ENCODE data around the gene NEURL4. TPM values are rescaled to one million over a fixed set of nuclear protein-coding genes. Genes with fewer than 3 reads are reported as not detected.

Gene NEURL4
- total and polyA plus RNA-seq, 2 donors (not counting 1 experiment from before 2014, with no cell fraction given): 6.0 to 20.1 TPM

GRCh38 chr17:7283471-7284216 lies 45.5 kb downstream of the NEURL4 start:
- no peak overlapping the region for H3K27ac ChIP-seq (ENCODE audit: insufficient read depth, low read length)
- H2AFZ ChIP-seq (ENCODE audit: low read length): no peak overlapping the region
- no peaks in the 10 kb centered on the region for H3K79me2 ChIP-seq (ENCODE audit: control insufficient read depth, insufficient read depth, low read length)
- peaks cover 34% of the 10 kb centered on the region for H3K27me3 ChIP-seq (ENCODE audit: control insufficient read depth, insufficient read depth, low read length)
- H4K20me1 ChIP-seq (ENCODE audit: control insufficient read depth, extremely low read depth, insufficient read depth, low read length): no peaks in the 10 kb centered on the region
- no peak overlapping the region for H3K4me3 ChIP-seq (replicated peaks in 1 of 4; ENCODE audit: control extremely low read depth in 1 of 4, insufficient read depth in 1 of 4, low read depth in 3 of 4, low read length in 4 of 4)
- H3K9me3 ChIP-seq (ENCODE audit: control insufficient read depth, insufficient read depth, low read depth, low read length): no peaks in the 10 kb centered on the region
- no peak overlapping the region for H3K9ac ChIP-seq (ENCODE audit: insufficient read depth, low read length)
- peaks cover 8% of the 10 kb centered on the region for H3K4me1 ChIP-seq (ENCODE audit: control insufficient read depth, extremely low read depth, insufficient read depth, low read length)
- no peaks in the 10 kb centered on the region for H3K36me3 ChIP-seq (ENCODE audit: control insufficient read depth, insufficient read depth, low read length)
- no peak overlapping the region for H3K4me2 ChIP-seq (ENCODE audit: extremely low read depth, insufficient read depth, low read length)
- no peak for TF ChIP-seq CTCF (conservative IDR thresholded peaks at IDR 0.05 in 1 of 2, IDR thresholded peaks at IDR 0.05 in 1 of 2; ENCODE audit: low read depth in 1 of 2, low read length in 2 of 2)
- TF ChIP-seq EZH2 (IDR thresholded peaks at IDR 0.05; ENCODE audit: low read length, missing control alignments): no peak
- DNase-seq (ENCODE audit: low read depth in 2 of 2): no peak

- Histone ChIP-seq H3K4me3 (replicated peaks in 1 of 4; ENCODE audit: control extremely low read depth in 1 of 4, insufficient read depth in 1 of 4, low read depth in 3 of 4, low read length in 4 of 4) (no peak overlapping the region), H3K4me1 (ENCODE audit: control insufficient read depth, extremely low read depth, insufficient read depth, low read length) (peaks cover 8% of the 10 kb centered on the region), H2AFZ (ENCODE audit: low read length) (no peak overlapping the region), H3K27me3 (ENCODE audit: control insufficient read depth, insufficient read depth, low read length) (peaks cover 34% of the 10 kb centered on the region), H4K20me1 (ENCODE audit: control insufficient read depth, extremely low read depth, insufficient read depth, low read length) (no peaks in the 10 kb centered on the region), H3K27ac (ENCODE audit: insufficient read depth, low read length) (no peak overlapping the region), H3K36me3 (ENCODE audit: control insufficient read depth, insufficient read depth, low read length) (no peaks in the 10 kb centered on the region), H3K9me3 (ENCODE audit: control insufficient read depth, insufficient read depth, low read depth, low read length) (no peaks in the 10 kb centered on the region), H3K9ac (ENCODE audit: insufficient read depth, low read length) (no peak overlapping the region), H3K79me2 (ENCODE audit: control insufficient read depth, insufficient read depth, low read length) (no peaks in the 10 kb centered on the region), H3K4me2 (ENCODE audit: extremely low read depth, insufficient read depth, low read length) (no peak overlapping the region)
- TF ChIP-seq EZH2 (IDR thresholded peaks at IDR 0.05; ENCODE audit: low read length, missing control alignments): no peak
- no peak for TF ChIP-seq CTCF (conservative IDR thresholded peaks at IDR 0.05 in 1 of 2, IDR thresholded peaks at IDR 0.05 in 1 of 2; ENCODE audit: low read depth in 1 of 2, low read length in 2 of 2)
- DNase-seq (ENCODE audit: low read depth in 2 of 2): peak in 1 of 2 donors; percentile 22
These were observed 46.3 kb downstream of the NEURL4 start for GRCh38 chr17:7282752-7283321.

- H3K79me2 ChIP-seq (ENCODE audit: control insufficient read depth, insufficient read depth, low read length): no peaks in the 10 kb centered on the region
- H3K4me2 ChIP-seq (ENCODE audit: extremely low read depth, insufficient read depth, low read length): no peak overlapping the region
- no peaks in the 10 kb centered on the region for H4K20me1 ChIP-seq (ENCODE audit: control insufficient read depth, extremely low read depth, insufficient read depth, low read length)
- H3K36me3 ChIP-seq (ENCODE audit: control insufficient read depth, insufficient read depth, low read length): no peaks in the 10 kb centered on the region
- H3K9me3 ChIP-seq (ENCODE audit: control insufficient read depth, insufficient read depth, low read depth, low read length): no peaks in the 10 kb centered on the region
- H3K27me3 ChIP-seq (ENCODE audit: control insufficient read depth, insufficient read depth, low read length): peaks cover 34% of the 10 kb centered on the region
- no peak overlapping the region for H2AFZ ChIP-seq (ENCODE audit: low read length)
- H3K9ac ChIP-seq (ENCODE audit: insufficient read depth, low read length): no peak overlapping the region
- peak; percentile 74 for TF ChIP-seq EZH2 (IDR thresholded peaks at IDR 0.05; ENCODE audit: low read length, missing control alignments)
- no peak for TF ChIP-seq CTCF (conservative IDR thresholded peaks at IDR 0.05 in 1 of 2, IDR thresholded peaks at IDR 0.05 in 1 of 2; ENCODE audit: low read depth in 1 of 2, low read length in 2 of 2)
- peak overlapping the region; percentile 17 to 53 (median 34) for H3K4me3 ChIP-seq (replicated peaks in 1 of 4; ENCODE audit: control extremely low read depth in 1 of 4, insufficient read depth in 1 of 4, low read depth in 3 of 4, low read length in 4 of 4)
- H3K4me1 ChIP-seq (ENCODE audit: control insufficient read depth, extremely low read depth, insufficient read depth, low read length): peaks cover 8% of the 10 kb centered on the region
- DNase-seq (ENCODE audit: low read depth in 2 of 2): no peak
- H3K27ac ChIP-seq (ENCODE audit: insufficient read depth, low read length): no peak overlapping the region
These were observed 47.0 kb downstream of the NEURL4 start for GRCh38 chr17:7281953-7282751.
